SK-N-MC (cell line): ENCODE results near the gene OPN1MW.
"Not testable (repeated sequence)": the region's sequence is repeated elsewhere in the genome, so short reads cannot be mapped to it uniquely, and the experiment has no call there.

Source experiments
- FOXP2 ChIP-seq: optimal IDR thresholded peaks from 2 replicates; pipeline ENCODE3; 2011; ENCODE audit warnings: mild to moderate bottlenecking, moderate library complexity; ENCODE audit not compliant: insufficient read depth; ENCODE audit errors: extremely low read length, control extremely low read depth
- POLR2AphosphoS5 ChIP-seq: IDR thresholded peaks from 2 replicates; pipeline ENCODE4 v1.6.1; 2012; ENCODE audit warnings: mild to moderate bottlenecking, low read depth, low read length, borderline replicate concordance

- TF ChIP-seq POLR2AphosphoS5, FOXP2: not testable (repeated sequence)
Measured at GRCh38 chrX:154159345-154159744, 23.1 kb upstream of the OPN1MW start.
